ENCODE measurements around the gene PNKD. TPM values are rescaled to one million over a fixed set of nuclear protein-coding genes. Genes with fewer than 3 reads are reported as not detected.
"Not testable (repeated sequence)": the region's sequence is repeated elsewhere in the genome, so short reads cannot be mapped to it uniquely, and the experiment has no call there.

PNKD gene
- total and polyA plus RNA-seq, 4 donors, result 45.7 to 101 (median 84.4) TPM

- H3K27me3 ChIP-seq (ENCODE audit: control insufficient read depth, insufficient read depth, low read length), result no peaks in the 10 kb centered on the region
- DNase-seq (ENCODE audit: low read depth in 4 of 6, low spot score in 6 of 6), result no peak
- no peaks in the 10 kb centered on the region for H3K9me3 ChIP-seq (ENCODE audit: control insufficient read depth, insufficient read depth, low read length)
- no peak overlapping the region for H3K27ac ChIP-seq (ENCODE audit: low read depth, low read length)
- no CpG with 5 or more reads among the region's 1 CpG for WGBS (ENCODE audit: insufficient coverage)
- H3K4me3 ChIP-seq (ENCODE audit: low read depth, low read length), result no peak overlapping the region
- H3K36me3 ChIP-seq (ENCODE audit: control insufficient read depth, insufficient read depth, low read length), result peaks cover 4% of the 10 kb centered on the region
- no peaks in the 10 kb centered on the region for H3K4me1 ChIP-seq (ENCODE audit: control insufficient read depth, insufficient read depth, low read length)
Measured at GRCh38 chr2:218313356-218313755, 43.0 kb downstream of the PNKD start.

GRCh38 chr2:218314764-218315163 lies 44.4 kb downstream of the PNKD start:
- H3K36me3 ChIP-seq (ENCODE audit: control insufficient read depth, insufficient read depth, low read length); H3K9me3 ChIP-seq (ENCODE audit: control insufficient read depth, insufficient read depth, low read length); H3K27me3 ChIP-seq (ENCODE audit: control insufficient read depth, insufficient read depth, low read length); H3K4me3 ChIP-seq (ENCODE audit: low read depth, low read length); H3K27ac ChIP-seq (ENCODE audit: low read depth, low read length); DNase-seq (ENCODE audit: low read depth in 4 of 6, low spot score in 6 of 6); H3K4me1 ChIP-seq (ENCODE audit: control insufficient read depth, insufficient read depth, low read length): not testable (repeated sequence)
- WGBS (ENCODE audit: insufficient coverage), result 94% methylated on average over 4 of the region's 4 CpGs

- WGBS (ENCODE audit: insufficient coverage), result no CpG with 5 or more reads among the region's 8 CpGs
- DNase-seq (ENCODE audit: low read depth in 4 of 6, low spot score in 6 of 6), result no peak
- Histone ChIP-seq H3K27ac (ENCODE audit: low read depth, low read length) (no peak overlapping the region), H3K27me3 (ENCODE audit: control insufficient read depth, insufficient read depth, low read length) (no peaks in the 10 kb centered on the region), H3K4me3 (ENCODE audit: low read depth, low read length) (no peak overlapping the region), H3K4me1 (ENCODE audit: control insufficient read depth, insufficient read depth, low read length) (no peaks in the 10 kb centered on the region), H3K36me3 (ENCODE audit: control insufficient read depth, insufficient read depth, low read length) (peaks cover 4% of the 10 kb centered on the region), H3K9me3 (ENCODE audit: control insufficient read depth, insufficient read depth, low read length) (no peaks in the 10 kb centered on the region)
Measured at GRCh38 chr2:218315397-218315796, 45.1 kb downstream of the PNKD start.

GRCh38 chr2:218317303-218317630 lies 46.9 kb downstream of the PNKD start:
- no peaks in the 10 kb centered on the region for H3K9me3 ChIP-seq (ENCODE audit: control insufficient read depth, insufficient read depth, low read length)
- WGBS (ENCODE audit: insufficient coverage), result no CpG with 5 or more reads among the region's 1 CpG
- H3K4me3 ChIP-seq (ENCODE audit: low read depth, low read length), result no peak overlapping the region
- H3K4me1 ChIP-seq (ENCODE audit: control insufficient read depth, insufficient read depth, low read length), result peaks cover 2% of the 10 kb centered on the region
- no peaks in the 10 kb centered on the region for H3K27me3 ChIP-seq (ENCODE audit: control insufficient read depth, insufficient read depth, low read length)
- DNase-seq (ENCODE audit: low read depth in 4 of 6, low spot score in 6 of 6), result no peak
- H3K27ac ChIP-seq (ENCODE audit: low read depth, low read length), result no peak overlapping the region
- H3K36me3 ChIP-seq (ENCODE audit: control insufficient read depth, insufficient read depth, low read length), result peaks cover 4% of the 10 kb centered on the region

- Histone ChIP-seq H3K4me1 (ENCODE audit: control insufficient read depth, insufficient read depth, low read length) (peaks cover 7% of the 10 kb centered on the region), H3K9me3 (ENCODE audit: control insufficient read depth, insufficient read depth, low read length) (no peaks in the 10 kb centered on the region), H3K27ac (ENCODE audit: low read depth, low read length) (no peak overlapping the region), H3K36me3 (ENCODE audit: control insufficient read depth, insufficient read depth, low read length) (peaks cover 4% of the 10 kb centered on the region), H3K4me3 (ENCODE audit: low read depth, low read length) (no peak overlapping the region), H3K27me3 (ENCODE audit: control insufficient read depth, insufficient read depth, low read length) (no peaks in the 10 kb centered on the region)
- WGBS (ENCODE audit: insufficient coverage), result 90% methylated on average over 4 of the region's 4 CpGs
- DNase-seq (ENCODE audit: low read depth in 4 of 6, low spot score in 6 of 6), result no peak
Measured at GRCh38 chr2:218317835-218318234, 47.5 kb downstream of the PNKD start.

- Histone ChIP-seq H3K4me1 (ENCODE audit: control insufficient read depth, insufficient read depth, low read length) (peaks cover 7% of the 10 kb centered on the region), H3K27ac (ENCODE audit: low read depth, low read length) (no peak overlapping the region), H3K27me3 (ENCODE audit: control insufficient read depth, insufficient read depth, low read length) (no peaks in the 10 kb centered on the region), H3K36me3 (ENCODE audit: control insufficient read depth, insufficient read depth, low read length) (peaks cover 4% of the 10 kb centered on the region), H3K4me3 (ENCODE audit: low read depth, low read length) (no peak overlapping the region), H3K9me3 (ENCODE audit: control insufficient read depth, insufficient read depth, low read length) (no peaks in the 10 kb centered on the region)
- 90% methylated on average over 7 of the region's 7 CpGs for WGBS (ENCODE audit: insufficient coverage)
- DNase-seq (ENCODE audit: low read depth in 4 of 6, low spot score in 6 of 6), result no peak
Measured at GRCh38 chr2:218318241-218318640, 47.9 kb downstream of the PNKD start.

- H3K4me1 ChIP-seq (ENCODE audit: control insufficient read depth, insufficient read depth, low read length), result peaks cover 18% of the 10 kb centered on the region
- peak in 1 of 6 donors; percentile 66 for DNase-seq (ENCODE audit: low read depth in 4 of 6, low spot score in 6 of 6)
- no peak overlapping the region for H3K27ac ChIP-seq (ENCODE audit: low read depth, low read length)
- no peak overlapping the region for H3K4me3 ChIP-seq (ENCODE audit: low read depth, low read length)
- no peaks in the 10 kb centered on the region for H3K9me3 ChIP-seq (ENCODE audit: control insufficient read depth, insufficient read depth, low read length)
- H3K36me3 ChIP-seq (ENCODE audit: control insufficient read depth, insufficient read depth, low read length), result peaks cover 4% of the 10 kb centered on the region
- WGBS (ENCODE audit: insufficient coverage), result 60% methylated on average over 3 of the region's 6 CpGs
- no peaks in the 10 kb centered on the region for H3K27me3 ChIP-seq (ENCODE audit: control insufficient read depth, insufficient read depth, low read length)
Measured at GRCh38 chr2:218319813-218320365, 49.6 kb downstream of the PNKD start.

- 93% methylated on average over 2 of the region's 3 CpGs for WGBS (ENCODE audit: insufficient coverage)
- H3K27ac ChIP-seq (ENCODE audit: low read depth, low read length), result no peak overlapping the region
- no peaks in the 10 kb centered on the region for H3K9me3 ChIP-seq (ENCODE audit: control insufficient read depth, insufficient read depth, low read length)
Measured at GRCh38 chr2:218320704-218321336, 50.5 kb downstream of the PNKD start.

GRCh38 chr2:218322768-218323525 lies 52.6 kb downstream of the PNKD start:
- WGBS (ENCODE audit: insufficient coverage), result under 1% methylated on average over 69 of the region's 69 CpGs
- H3K4me3 ChIP-seq (ENCODE audit: low read depth, low read length), result peak overlapping the region; percentile 61
- H3K36me3 ChIP-seq (ENCODE audit: control insufficient read depth, insufficient read depth, low read length), result peaks cover 4% of the 10 kb centered on the region
- H3K4me1 ChIP-seq (ENCODE audit: control insufficient read depth, insufficient read depth, low read length), result peaks cover 22% of the 10 kb centered on the region
- peak; percentile 50 to 92 (median 62) for DNase-seq (ENCODE audit: low read depth in 4 of 6, low spot score in 6 of 6)
- H3K27me3 ChIP-seq (ENCODE audit: control insufficient read depth, insufficient read depth, low read length), result no peaks in the 10 kb centered on the region
- peak overlapping the region; percentile 78 for H3K27ac ChIP-seq (ENCODE audit: low read depth, low read length)
- no peaks in the 10 kb centered on the region for H3K9me3 ChIP-seq (ENCODE audit: control insufficient read depth, insufficient read depth, low read length)

More at GRCh38 chr2:218320704-218321336, 50.5 kb downstream of the PNKD start:
- Histone ChIP-seq H3K36me3 (ENCODE audit: control insufficient read depth, insufficient read depth, low read length) (peaks cover 4% of the 10 kb centered on the region), H3K27me3 (ENCODE audit: control insufficient read depth, insufficient read depth, low read length) (no peaks in the 10 kb centered on the region), H3K4me1 (ENCODE audit: control insufficient read depth, insufficient read depth, low read length) (peaks cover 18% of the 10 kb centered on the region), H3K4me3 (ENCODE audit: low read depth, low read length) (no peak overlapping the region)
- DNase-seq (ENCODE audit: low read depth in 4 of 6, low spot score in 6 of 6), result no peak
